HepG2 (cell line): ENCODE results near the gene ACADVL. TPM values are rescaled to one million over a fixed set of nuclear protein-coding genes. Genes with fewer than 3 reads are reported as not detected.

Experiments
- CERS6 ChIP-seq: sonication (generic); formaldehyde crosslinking; IDR thresholded peaks from 2 replicates; pipeline ENCODE4 v1.5.0; 2020; ENCODE audit warnings: missing genetic modification reagents
- ETV5 ChIP-seq: IDR thresholded peaks from 2 replicates; pipeline ENCODE4 v1.6.1; 2018; ENCODE audit warnings: missing biosample characterization, missing genetic modification reagents, inconsistent platforms, borderline replicate concordance
- FOXA1 ChIP-seq, 2 experiments: fragments of 450-650 bp in 1 of 2; sonication (generic) in 1 of 2; formaldehyde crosslinking in 1 of 2; IDR thresholded peaks; 2 replicates each; pipeline versions ENCODE4 v1.4.0 to v1.6.1; 2016 to 2020; ENCODE audit warnings: missing genetic modification reagents in 1 of 2
- GATAD2A ChIP-seq: IDR thresholded peaks from 2 replicates; pipeline ENCODE4 v1.6.1; 2016
- MAX ChIP-seq: IDR thresholded peaks from 2 replicates; pipeline ENCODE4 v1.6.1; 2012; ENCODE audit warnings: inconsistent platforms
- NFE2L1 ChIP-seq: sonication (generic); formaldehyde crosslinking; IDR thresholded peaks from 2 replicates; pipeline ENCODE4 v1.4.0; 2020; ENCODE audit warnings: missing genetic modification reagents, mild to moderate bottlenecking, borderline replicate concordance
- NR0B2 ChIP-seq: sonication (generic); formaldehyde crosslinking; IDR thresholded peaks from 2 replicates; pipeline ENCODE4 v1.4.0; 2020; ENCODE audit warnings: mild to moderate bottlenecking, missing genetic modification reagents
- REPIN1 ChIP-seq: sonication (generic); formaldehyde crosslinking; IDR thresholded peaks from 2 replicates; pipeline ENCODE4 v1.8.0; 2022; ENCODE audit warnings: missing genetic modification reagents, low read depth, mild to moderate bottlenecking, borderline replicate concordance
- TBP ChIP-seq: sonication (generic); formaldehyde crosslinking; IDR thresholded peaks from 2 replicates; pipeline ENCODE4 v1.5.0; 2020; ENCODE audit warnings: missing genetic modification reagents
- ZBTB40 ChIP-seq, 2 experiments: fragments of 450-650 bp in 1 of 2; sonication (generic) in 1 of 2; formaldehyde crosslinking in 1 of 2; IDR thresholded peaks; 2 replicates each; pipeline versions ENCODE4 v1.6.1 to v1.8.0; 2016 to 2022; ENCODE audit warnings: antibody characterized with exemption in 1 of 2, mild to moderate bottlenecking in 1 of 2, missing genetic modification reagents in 1 of 2
- ZNF335 ChIP-seq: sonication (generic); formaldehyde crosslinking; IDR thresholded peaks from 2 replicates; pipeline ENCODE4 v1.4.0; 2020; ENCODE audit warnings: missing genetic modification reagents
- ZNF496 ChIP-seq: sonication (generic); formaldehyde crosslinking; IDR thresholded peaks from 2 replicates; pipeline ENCODE4 v1.8.1; 2023; ENCODE audit warnings: mild to moderate bottlenecking, moderate library complexity, missing genetic modification reagents; ENCODE audit not compliant: insufficient replicate concordance
- ZNF503 ChIP-seq: sonication (generic); formaldehyde crosslinking; IDR thresholded peaks from 2 replicates; pipeline ENCODE4 v1.4.0; 2020; ENCODE audit warnings: missing genetic modification reagents
- ZNF547 ChIP-seq: sonication (generic); formaldehyde crosslinking; IDR thresholded peaks from 2 replicates; pipeline ENCODE4 v1.5.1; 2020; ENCODE audit warnings: mild to moderate bottlenecking, missing genetic modification reagents
- ZNF652 ChIP-seq: IDR thresholded peaks from 2 replicates; pipeline ENCODE4 v1.6.1; 2016; ENCODE audit warnings: low read depth, borderline replicate concordance
- polyA plus RNA-seq, 8 experiments: library from polyadenylated mRNA; depleted of rRNA in 3 of 8; stranded (reverse) in 7 of 8; unstranded in 1 of 8; fragments of >200 nt; fragmentation: Illumina TruSeq in 4 of 8; extraction: Trizol in 4 of 8; gene quantifications; 2 replicates each; pipeline versions ENCODE4 v1.2.1 to v1.2.3, GENCODE V29; 2011 to 2016; ENCODE audit warnings: low read depth in 4 of 8, missing spikeins in 1 of 8, mixed read lengths in 1 of 8; ENCODE audit not compliant: insufficient read depth in 1 of 8
- total RNA-seq, 5 experiments: library from RNA; depleted of rRNA; stranded (reverse); fragments of >200 nt; fragmentation: Illumina TruSeq; extraction: Trizol; gene quantifications; 2 replicates each; pipeline ENCODE4 v1.2.3, GENCODE V29; 2016; ENCODE audit warnings: low read depth in 1 of 5

Gene ACADVL
- total and polyA plus RNA-seq, 2 of the 13 experiments (the other 11 are each of a cell fraction or from before 2014, with no cell fraction given), result 219 to 412 TPM

- TF ChIP-seq ZNF503 (peak; percentile 61; the same call in 1 of the 2 replicates), REPIN1 (CRISPR knock-in tag) (no peak), ZNF652 (CRISPR knock-in tag) (no peak), MAX (peak; percentile 92), NR0B2 (CRISPR knock-in tag) (no peak), TBP (CRISPR knock-in tag) (no peak), ETV5 (peak; percentile 51; the same call in 1 of the 2 replicates), CERS6 (CRISPR knock-in tag) (no peak), ZNF335 (CRISPR knock-in tag) (no peak), NFE2L1 (no peak), GATAD2A (CRISPR knock-in tag) (peak; percentile 57), ZNF496 (CRISPR knock-in tag) (no peak), FOXA1 (IDR thresholded peaks at IDR 0.05) (no peak), FOXA1 (CRISPR knock-in tag; IDR thresholded peaks at IDR 0.05) (no peak; the same call in 1 of the 2 replicates), ZBTB40 (IDR thresholded peaks at IDR 0.05) (no peak), ZBTB40 (CRISPR knock-in tag; IDR thresholded peaks at IDR 0.05) (0 out of 2 replicates have a peak, but pooled peaks have one; percentile 56), ZNF547 (CRISPR knock-in tag) (peak; percentile 27; the same call in 1 of the 2 replicates)
Observed at GRCh38 chr17:7242717-7243452, 23.1 kb downstream of the ACADVL start (continued).
